ENCODE measurements around the gene ACADVL.

DNA sequence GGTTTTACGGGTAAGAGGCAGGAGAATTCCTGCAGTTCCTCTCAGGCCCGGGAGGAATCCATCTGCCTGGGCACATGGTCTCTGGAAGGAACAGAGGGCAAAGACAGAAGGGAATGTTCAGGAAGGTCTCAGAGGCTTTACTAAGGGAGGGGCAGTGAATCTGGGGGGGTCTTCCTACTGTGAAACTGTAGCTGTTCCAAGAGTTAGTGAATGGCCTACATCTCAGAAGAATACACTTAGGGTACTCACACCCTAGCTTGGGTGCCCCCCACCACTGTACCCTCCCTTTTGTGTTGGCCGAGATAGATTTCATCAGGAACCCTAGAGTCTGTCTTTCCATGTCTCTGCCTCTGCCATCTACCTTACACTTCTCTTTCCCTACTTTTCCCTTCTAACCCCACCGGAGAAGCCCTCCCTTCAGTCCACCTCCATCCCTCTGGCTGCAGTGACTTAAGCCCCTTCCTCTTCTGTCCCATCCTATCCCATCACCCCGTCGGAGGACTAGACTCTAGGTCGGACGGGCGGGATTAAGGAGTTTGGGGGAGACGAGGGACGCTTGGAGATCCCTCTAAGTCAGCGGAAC is 418 bp upstream of the ACADVL start:
- TF ChIP-seq, protein P1, sequence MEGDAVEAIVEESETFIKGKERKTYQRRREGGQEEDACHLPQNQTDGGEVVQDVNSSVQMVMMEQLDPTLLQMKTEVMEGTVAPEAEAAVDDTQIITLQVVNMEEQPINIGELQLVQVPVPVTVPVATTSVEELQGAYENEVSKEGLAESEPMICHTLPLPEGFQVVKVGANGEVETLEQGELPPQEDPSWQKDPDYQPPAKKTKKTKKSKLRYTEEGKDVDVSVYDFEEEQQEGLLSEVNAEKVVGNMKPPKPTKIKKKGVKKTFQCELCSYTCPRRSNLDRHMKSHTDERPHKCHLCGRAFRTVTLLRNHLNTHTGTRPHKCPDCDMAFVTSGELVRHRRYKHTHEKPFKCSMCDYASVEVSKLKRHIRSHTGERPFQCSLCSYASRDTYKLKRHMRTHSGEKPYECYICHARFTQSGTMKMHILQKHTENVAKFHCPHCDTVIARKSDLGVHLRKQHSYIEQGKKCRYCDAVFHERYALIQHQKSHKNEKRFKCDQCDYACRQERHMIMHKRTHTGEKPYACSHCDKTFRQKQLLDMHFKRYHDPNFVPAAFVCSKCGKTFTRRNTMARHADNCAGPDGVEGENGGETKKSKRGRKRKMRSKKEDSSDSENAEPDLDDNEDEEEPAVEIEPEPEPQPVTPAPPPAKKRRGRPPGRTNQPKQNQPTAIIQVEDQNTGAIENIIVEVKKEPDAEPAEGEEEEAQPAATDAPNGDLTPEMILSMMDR (IDR thresholded peaks at IDR 0.05; ENCODE audit: insufficient read depth, low read length), result no peak
- TF ChIP-seq SPI1 (IDR thresholded peaks at IDR 0.05; ENCODE audit: borderline replicate concordance, low read depth), result no peak
- no peak for TF ChIP-seq POLR2AphosphoS5 (IDR thresholded peaks at IDR 0.05; ENCODE audit: low read depth)

All from HL-60 (cell line).